Measurements from ENCODE around the gene LILRB3. TPM values are rescaled to one million over a fixed set of nuclear protein-coding genes. Genes with fewer than 3 reads are reported as not detected.
"Not testable (repeated sequence)": the region's sequence is repeated elsewhere in the genome, so short reads cannot be mapped to it uniquely, and the experiment has no call there.

Gene LILRB3
- total and polyA plus RNA-seq, 5 donors, result 0.95 to 5.7 (median 4.7) TPM

GRCh38 chr19:54255105-54255775 lies 32.4 kb upstream of the LILRB3 start:
- ATAC-seq (no peak), DNase-seq (peak in 1 of 3 donors; percentile 38)
- Histone ChIP-seq H3K27ac (ENCODE audit: low read length) (no peak overlapping the region), H3K4me1 (ENCODE audit: control insufficient read depth, insufficient read depth, low read length) (no peaks in the 10 kb centered on the region), H3K9me3 (ENCODE audit: control insufficient read depth, low read length) (no peaks in the 10 kb centered on the region), H3K27me3 (ENCODE audit: control insufficient read depth, insufficient read depth) (no peaks in the 10 kb centered on the region), H3K4me3 (ENCODE audit: low read length) (no peak overlapping the region)
- 55% methylated on average over 26 of the region's 26 CpGs for WGBS
- intact Hi-C loops (cut with DNase I), result no loop called here

GRCh38 chr19:54254195-54254906 lies 31.5 kb upstream of the LILRB3 start:
- no peaks in the 10 kb centered on the region for H3K9me3 ChIP-seq (ENCODE audit: control insufficient read depth, low read length)
- no peaks in the 10 kb centered on the region for H3K27me3 ChIP-seq (ENCODE audit: control insufficient read depth, insufficient read depth)
- no peak overlapping the region for H3K4me3 ChIP-seq (ENCODE audit: low read length)
- 53% methylated on average over 17 of the region's 17 CpGs for WGBS
- no peaks in the 10 kb centered on the region for H3K4me1 ChIP-seq (ENCODE audit: control insufficient read depth, insufficient read depth, low read length)
- peak in 1 of 3 donors; percentile 28 for DNase-seq
- ATAC-seq, result no peak
- no peak overlapping the region for H3K27ac ChIP-seq (ENCODE audit: low read length)
- intact Hi-C loops (cut with DNase I), result no loop called here

GRCh38 chr19:54253331-54254194 lies 30.8 kb upstream of the LILRB3 start:
- Histone ChIP-seq H3K27me3 (ENCODE audit: control insufficient read depth, insufficient read depth) (no peaks in the 10 kb centered on the region), H3K4me1 (ENCODE audit: control insufficient read depth, insufficient read depth, low read length) (no peaks in the 10 kb centered on the region), H3K9me3 (ENCODE audit: control insufficient read depth, low read length) (no peaks in the 10 kb centered on the region), H3K4me3 (ENCODE audit: low read length) (no peak overlapping the region), H3K27ac (ENCODE audit: low read length) (no peak overlapping the region)
- WGBS, result 64% methylated on average over 23 of the region's 23 CpGs
- intact Hi-C loops (cut with DNase I), result no loop called here
- DNase-seq, result no peak
- ATAC-seq, result peak in 1 of 2 donors; percentile 13

GRCh38 chr19:54252845-54253244 lies 30.0 kb upstream of the LILRB3 start:
- intact Hi-C loops (cut with DNase I), result no loop called here
- Histone ChIP-seq H3K27ac (ENCODE audit: low read length) (no peak overlapping the region), H3K4me3 (ENCODE audit: low read length) (no peak overlapping the region), H3K27me3 (ENCODE audit: control insufficient read depth, insufficient read depth) (no peaks in the 10 kb centered on the region), H3K4me1 (ENCODE audit: control insufficient read depth, insufficient read depth, low read length) (no peaks in the 10 kb centered on the region), H3K9me3 (ENCODE audit: control insufficient read depth, low read length) (no peaks in the 10 kb centered on the region)
- DNase-seq (no peak), ATAC-seq (no peak)
- WGBS, result 77% methylated on average over 11 of the region's 11 CpGs

GRCh38 chr19:54252243-54252642 lies 29.4 kb upstream of the LILRB3 start:
- intact Hi-C loops (cut with DNase I), result no loop called here
- ATAC-seq, result no peak
- Histone ChIP-seq H3K27ac (ENCODE audit: low read length) (no peak overlapping the region), H3K9me3 (ENCODE audit: control insufficient read depth, low read length) (no peaks in the 10 kb centered on the region), H3K4me1 (ENCODE audit: control insufficient read depth, insufficient read depth, low read length) (no peaks in the 10 kb centered on the region), H3K4me3 (ENCODE audit: low read length) (no peak overlapping the region), H3K27me3 (ENCODE audit: control insufficient read depth, insufficient read depth) (no peaks in the 10 kb centered on the region)
- 70% methylated on average over 9 of the region's 9 CpGs for WGBS
- no peak for DNase-seq

- no peak overlapping the region for H3K4me3 ChIP-seq (ENCODE audit: low read length)
- intact Hi-C loops (cut with DNase I), result no loop called here
- H3K27ac ChIP-seq (ENCODE audit: low read length), result peak overlapping the region; percentile 18
- WGBS, result 56% methylated on average over 8 of the region's 8 CpGs
- no peaks in the 10 kb centered on the region for H3K4me1 ChIP-seq (ENCODE audit: control insufficient read depth, insufficient read depth, low read length)
- DNase-seq (peak in 1 of 3 donors; percentile 69), ATAC-seq (peak; percentile 79 to 80)
- H3K27me3 ChIP-seq (ENCODE audit: control insufficient read depth, insufficient read depth), result no peaks in the 10 kb centered on the region
- no peaks in the 10 kb centered on the region for H3K9me3 ChIP-seq (ENCODE audit: control insufficient read depth, low read length)
Observed at GRCh38 chr19:54248016-54248601, 25.3 kb upstream of the LILRB3 start.

- no peaks in the 10 kb centered on the region for H3K27me3 ChIP-seq (ENCODE audit: control insufficient read depth, insufficient read depth)
- no peak overlapping the region for H3K27ac ChIP-seq (ENCODE audit: low read length)
- no peak for DNase-seq
- ATAC-seq, result peak in 1 of 2 donors; percentile 42
- no peak overlapping the region for H3K4me3 ChIP-seq (ENCODE audit: low read length)
- no peaks in the 10 kb centered on the region for H3K4me1 ChIP-seq (ENCODE audit: control insufficient read depth, insufficient read depth, low read length)
- no peaks in the 10 kb centered on the region for H3K9me3 ChIP-seq (ENCODE audit: control insufficient read depth, low read length)
- intact Hi-C loops (cut with DNase I), result no loop called here
- WGBS, result 80% methylated on average over 20 of the region's 20 CpGs
Observed at GRCh38 chr19:54247106-54247930, 24.5 kb upstream of the LILRB3 start.

- DNase-seq (no peak), ATAC-seq (no peak)
- WGBS, result 71% methylated on average over 3 of the region's 3 CpGs
- Histone ChIP-seq H3K9me3 (ENCODE audit: control insufficient read depth, low read length) (no peaks in the 10 kb centered on the region), H3K4me3 (ENCODE audit: low read length) (no peak overlapping the region), H3K4me1 (ENCODE audit: control insufficient read depth, insufficient read depth, low read length) (no peaks in the 10 kb centered on the region), H3K27ac (ENCODE audit: low read length) (no peak overlapping the region), H3K27me3 (ENCODE audit: control insufficient read depth, insufficient read depth) (no peaks in the 10 kb centered on the region)
- intact Hi-C loops (cut with DNase I), result no loop called here
Observed at GRCh38 chr19:54245936-54246335, 23.1 kb upstream of the LILRB3 start.

GRCh38 chr19:54243809-54244208 lies 21.0 kb upstream of the LILRB3 start:
- H3K9me3 ChIP-seq (ENCODE audit: control insufficient read depth, low read length); H3K4me1 ChIP-seq (ENCODE audit: control insufficient read depth, insufficient read depth, low read length); H3K4me3 ChIP-seq (ENCODE audit: low read length); ATAC-seq; H3K27me3 ChIP-seq (ENCODE audit: control insufficient read depth, insufficient read depth); intact Hi-C loops (cut with DNase I); H3K27ac ChIP-seq (ENCODE audit: low read length); DNase-seq: not testable (repeated sequence)
- 54% methylated on average over 6 of the region's 8 CpGs for WGBS

GRCh38 chr19:54242646-54243045 lies 19.8 kb upstream of the LILRB3 start, which contains the start of gene LILRA6:
LILRA6 (minus strand) TSS chr19:54242790.
- DNase-seq; intact Hi-C loops (cut with DNase I); H3K9me3 ChIP-seq (ENCODE audit: control insufficient read depth, low read length); H3K4me3 ChIP-seq (ENCODE audit: low read length); H3K27ac ChIP-seq (ENCODE audit: low read length); H3K27me3 ChIP-seq (ENCODE audit: control insufficient read depth, insufficient read depth); H3K4me1 ChIP-seq (ENCODE audit: control insufficient read depth, insufficient read depth, low read length): not testable (repeated sequence)
- peak; percentile 62 to 69 for ATAC-seq
- 52% methylated on average over 6 of the region's 6 CpGs for WGBS

Measured in right cardiac atrium (tissue), 5 donors.